NCI-H1417 treated with DMSO at 0.1 percent for 48 hours (cell line): ENCODE results near the gene INPP4A.

Experiments
- DNase-seq: peaks from one replicate; lab custom pipeline; 2025; lab: John Stamatoyannopoulos, UW

The INPP4A gene

DNA sequence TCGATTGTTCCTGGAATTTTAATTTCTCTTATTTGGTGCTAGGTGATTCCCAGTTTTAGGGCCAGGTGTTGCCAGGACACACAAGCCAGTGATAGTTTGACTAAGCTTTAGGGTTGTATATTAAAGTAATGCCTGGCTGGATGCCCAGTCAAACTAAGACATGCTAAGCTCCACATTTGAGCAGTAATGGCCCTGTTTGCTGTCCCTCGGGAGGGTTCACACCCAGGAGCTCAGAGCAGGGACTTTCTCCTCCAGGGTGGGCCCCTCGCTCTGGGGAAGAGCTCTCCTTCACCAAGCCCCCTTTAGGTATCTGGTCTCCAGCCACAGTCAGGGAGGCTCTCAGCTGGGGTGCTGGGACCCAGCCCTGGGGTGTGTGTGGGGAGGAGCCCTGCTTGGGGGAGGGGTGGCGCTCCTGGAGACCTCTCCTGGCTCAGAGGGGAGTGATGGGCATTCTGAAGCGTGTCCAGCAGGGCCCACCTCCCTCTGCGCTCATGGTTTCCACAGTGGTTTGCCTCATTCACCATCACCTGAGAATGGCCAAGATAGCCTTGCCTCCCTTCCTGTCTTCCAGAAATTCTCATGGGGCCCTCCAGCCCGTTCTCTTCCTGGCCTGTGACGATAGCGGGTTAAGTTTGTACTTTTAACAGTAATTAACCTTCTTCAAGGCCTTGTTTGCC, 31.7 kb downstream of the INPP4A start:
- no peak for DNase-seq

DNA sequence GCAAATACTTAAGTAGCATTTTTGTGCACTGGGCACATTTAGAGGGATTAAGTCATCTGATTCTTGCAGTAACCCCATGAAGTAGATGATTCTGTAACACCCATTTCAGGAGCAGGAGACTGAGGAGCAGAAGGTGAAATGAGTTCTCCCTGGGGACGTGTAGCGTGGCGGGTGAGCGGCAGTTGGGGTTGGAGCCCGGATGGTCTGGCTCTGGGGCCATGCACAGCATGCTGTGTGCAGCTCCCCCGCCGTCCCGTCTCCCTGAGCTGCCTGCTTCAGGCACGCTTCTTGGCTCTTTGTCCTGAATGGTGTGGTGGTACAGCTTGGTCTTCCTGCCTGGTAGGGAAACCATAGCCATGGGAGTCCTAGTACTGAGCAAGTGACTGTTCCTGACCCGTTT, 32.4 kb downstream of the INPP4A start:
- DNase-seq, result no peak

DNA sequence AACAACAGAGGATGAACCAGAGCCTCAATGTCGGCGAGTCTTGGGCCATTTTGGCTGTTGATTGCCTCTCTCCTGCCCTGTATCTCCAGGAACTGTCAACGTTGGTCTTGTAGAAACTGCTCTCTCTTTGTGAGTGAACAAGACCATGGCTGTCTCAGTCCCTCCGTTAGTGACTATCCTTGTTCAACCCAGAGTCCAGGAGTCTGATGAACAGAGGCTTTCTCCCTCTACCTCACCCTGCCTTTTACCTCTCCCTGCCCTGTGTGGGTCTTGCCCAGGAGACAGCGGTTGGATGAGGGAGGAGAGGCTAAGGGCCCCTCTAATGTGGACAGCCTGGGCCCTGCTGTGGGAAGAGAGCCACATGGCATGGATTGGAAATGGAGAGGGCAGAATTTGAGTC, 32.8 kb downstream of the INPP4A start:
- DNase-seq, result no peak

DNA sequence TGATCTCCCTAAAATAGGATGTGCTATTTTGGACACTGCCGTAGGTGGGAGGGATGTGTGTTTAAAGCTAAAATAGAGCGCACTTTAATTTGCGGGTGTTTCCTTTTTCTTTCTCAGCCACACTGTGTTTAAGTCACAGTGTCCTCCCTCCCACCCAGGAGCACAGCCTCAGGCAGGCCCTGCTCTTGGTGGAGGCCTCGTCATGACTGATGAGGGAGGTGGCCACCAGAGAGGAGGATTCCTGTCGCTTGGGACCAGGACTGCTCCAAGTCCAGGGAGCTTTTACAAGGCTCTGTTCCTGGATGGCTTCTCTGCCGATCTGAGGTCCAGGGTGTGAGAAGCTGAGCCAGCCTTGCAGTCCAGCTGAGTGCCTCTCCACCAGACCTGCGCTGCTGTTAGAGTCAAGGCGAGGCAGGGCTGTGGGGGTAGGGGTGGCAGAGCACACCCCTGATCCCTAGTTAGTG, 33.5 kb downstream of the INPP4A start:
- DNase-seq, result no peak

DNA sequence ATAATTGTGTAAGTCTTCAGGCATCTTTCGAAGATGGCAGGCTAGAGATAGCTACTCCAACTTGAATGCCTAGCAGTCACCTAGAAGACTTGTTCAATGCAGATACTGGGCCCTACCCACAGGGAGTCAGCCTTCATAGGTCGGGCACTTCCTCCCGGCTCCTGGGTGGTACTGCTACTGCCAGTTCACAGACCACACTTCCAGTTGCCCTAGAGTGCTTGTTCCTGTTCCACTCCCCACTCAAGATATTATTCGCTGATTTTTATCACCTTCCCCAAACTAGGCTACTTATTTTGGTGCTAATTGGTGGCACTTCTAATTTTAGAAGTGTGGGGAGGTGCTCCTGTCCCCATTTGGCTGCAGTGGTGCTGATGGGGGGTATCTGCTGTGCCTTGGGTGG, 34.2 kb downstream of the INPP4A start:
- DNase-seq, result no peak

DNA sequence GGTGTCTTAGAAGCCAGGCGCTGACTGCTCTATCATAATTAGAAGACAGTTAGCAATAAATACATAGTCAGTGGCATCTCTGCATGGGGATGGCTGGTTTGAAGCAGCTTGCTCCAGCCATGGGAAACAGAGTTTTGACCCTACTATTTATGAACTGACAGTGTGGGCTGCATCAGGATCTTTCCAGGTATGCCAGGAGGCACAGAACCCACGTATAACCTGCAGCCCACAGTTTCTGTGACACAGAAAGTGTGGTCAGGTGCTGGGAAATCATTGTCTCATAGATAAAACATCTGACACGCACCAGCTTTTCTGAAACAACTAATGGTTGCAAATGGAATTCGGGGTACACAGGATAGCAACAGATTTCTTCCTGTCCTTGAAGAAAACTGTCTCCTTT, 34.7 kb downstream of the INPP4A start:
- DNase-seq, result no peak

GRCh38 chr2:98479959-98480524, 35.4 kb downstream of the INPP4A start:
- DNase-seq, result peak; percentile 23

DNA sequence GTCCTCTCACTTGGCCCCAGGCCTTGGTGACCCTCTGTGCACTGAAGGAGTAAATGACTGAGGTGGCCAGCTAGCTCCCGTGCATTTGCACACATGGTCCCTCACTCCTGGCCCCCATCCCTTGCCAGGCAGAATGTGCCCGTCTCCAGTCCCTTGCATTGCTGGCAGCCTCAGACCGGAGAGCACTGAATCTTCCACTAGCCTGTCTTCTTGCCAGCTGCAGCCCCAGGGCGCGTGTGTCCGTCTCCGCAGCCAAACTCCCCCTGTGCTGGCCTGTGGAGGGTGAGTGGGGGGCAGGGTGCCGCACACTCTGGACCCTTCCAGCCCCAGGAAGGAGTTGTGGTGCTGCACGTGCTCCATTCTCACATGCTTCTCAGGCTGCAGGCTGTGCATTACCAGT, 35.9 kb downstream of the INPP4A start:
- no peak for DNase-seq

- no peak for DNase-seq
These were observed 37.7 kb downstream of the INPP4A start for GRCh38 chr2:98482362-98482761.

- no peak for DNase-seq
These were observed 38.7 kb downstream of the INPP4A start for GRCh38 chr2:98483257-98483861.

DNA sequence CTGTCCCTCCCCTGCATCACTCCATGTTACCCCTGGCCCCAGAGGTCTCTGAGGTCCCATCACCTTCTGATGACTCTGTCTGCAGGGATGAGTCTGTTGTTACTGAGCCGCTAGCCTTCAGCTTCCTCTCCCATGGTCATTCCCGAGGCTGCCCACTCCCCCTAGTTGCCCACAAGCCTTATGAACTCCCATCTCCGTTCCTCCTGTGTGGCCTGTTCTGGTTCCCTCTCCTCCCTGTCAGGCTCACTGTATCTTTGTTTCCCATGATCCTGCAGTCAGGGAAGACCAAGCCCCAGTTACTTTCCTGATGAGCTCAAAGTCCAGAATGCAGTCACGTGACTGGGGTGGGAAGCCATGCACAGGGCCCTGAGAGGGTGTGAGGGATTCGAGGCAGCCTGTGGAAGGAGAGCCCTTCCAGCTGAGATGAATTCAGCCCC, 39.5 kb downstream of the INPP4A start:
- DNase-seq, result no peak

GRCh38 chr2:98484652-98485452, 40.2 kb downstream of the INPP4A start:
- DNase-seq, result no peak

- no peak for DNase-seq
These were observed 40.7 kb downstream of the INPP4A start for GRCh38 chr2:98485453-98485755.

DNA sequence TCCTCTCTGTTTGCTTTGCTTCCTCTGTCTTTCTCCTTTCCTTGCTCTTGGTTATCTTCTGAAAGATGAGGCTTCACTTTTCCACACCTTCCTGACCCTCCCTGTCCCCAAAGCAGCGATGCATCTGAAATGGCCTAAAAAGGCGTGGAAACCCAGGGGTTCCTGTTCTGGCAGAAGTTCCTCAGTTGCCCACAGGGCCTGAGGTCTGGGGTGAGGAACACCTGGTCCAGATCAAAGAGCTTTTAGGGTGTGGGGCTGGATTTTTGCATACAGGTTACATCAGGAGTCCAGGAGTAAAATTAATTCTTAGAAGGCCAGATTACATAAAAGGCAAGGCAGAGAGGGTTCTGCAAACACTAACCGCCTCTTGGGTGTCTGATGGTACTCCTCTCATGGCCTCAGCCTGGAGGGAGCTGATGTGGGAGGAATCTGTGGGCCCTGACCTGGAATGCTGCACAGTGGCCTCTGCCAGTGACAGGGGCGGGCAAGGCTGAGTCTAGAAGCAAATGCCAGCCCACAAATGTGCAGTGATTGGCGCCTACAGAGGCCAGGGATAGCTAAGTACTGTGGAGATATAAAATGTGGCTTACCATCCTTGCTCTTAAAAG, 41.8 kb downstream of the INPP4A start:
- DNase-seq, result no peak

DNA sequence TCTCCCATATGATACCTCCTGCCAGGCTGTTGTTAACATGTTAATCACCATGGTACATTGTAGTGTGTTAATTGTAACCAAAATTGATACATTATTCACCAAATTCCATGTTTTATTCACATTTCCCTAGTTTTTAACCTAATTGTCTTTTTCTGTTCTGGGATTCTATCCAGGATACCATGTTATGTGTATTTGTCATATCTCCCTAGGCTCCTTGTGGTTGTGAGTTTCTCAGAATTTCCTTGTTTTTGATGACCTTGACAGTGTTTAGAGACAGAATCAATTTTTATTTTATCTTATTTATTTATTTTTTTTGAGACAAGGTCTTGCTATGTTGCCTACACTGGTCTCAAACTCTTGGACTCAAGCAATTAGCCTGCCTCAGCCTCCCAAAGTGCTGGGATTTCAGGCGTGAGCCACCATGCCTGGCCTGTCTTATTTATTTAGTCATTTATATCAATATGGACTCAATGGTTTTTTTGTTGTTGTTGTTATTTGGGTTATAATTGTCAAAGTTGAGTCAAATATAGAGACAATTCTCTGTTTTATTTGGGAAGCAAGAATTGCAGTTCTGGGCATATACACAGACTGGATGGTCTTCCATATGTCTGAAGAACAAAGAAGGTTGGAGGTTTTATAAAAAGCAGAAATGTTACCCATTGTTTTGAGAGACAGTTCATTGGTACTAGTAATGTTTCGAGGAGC, 42.6 kb downstream of the INPP4A start:
- DNase-seq, result no peak

- no peak for DNase-seq
These were observed 43.1 kb downstream of the INPP4A start for GRCh38 chr2:98487806-98488189.

DNA sequence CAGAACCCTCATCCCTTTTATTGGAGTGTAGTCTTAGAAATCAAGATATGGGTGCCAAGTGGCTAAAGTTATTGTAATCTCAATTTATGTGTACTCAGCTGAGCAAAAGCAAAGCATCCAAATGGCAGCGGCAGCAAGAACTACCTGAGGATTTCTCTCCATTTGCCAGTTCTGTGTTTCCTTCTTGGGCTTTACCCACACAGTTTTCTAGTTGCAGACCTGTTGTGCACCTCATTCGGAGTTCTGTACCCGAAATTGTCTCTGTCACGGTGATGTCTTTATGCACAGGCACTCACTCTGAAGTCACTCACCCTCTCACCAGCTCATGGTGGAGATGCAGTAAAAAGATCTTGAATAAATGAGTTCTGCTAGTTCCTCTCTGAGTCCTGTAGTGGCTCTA, 43.6 kb downstream of the INPP4A start:
- no peak for DNase-seq

- DNase-seq, result no peak
These were observed 44.8 kb downstream of the INPP4A start for GRCh38 chr2:98489486-98489885.

DNA sequence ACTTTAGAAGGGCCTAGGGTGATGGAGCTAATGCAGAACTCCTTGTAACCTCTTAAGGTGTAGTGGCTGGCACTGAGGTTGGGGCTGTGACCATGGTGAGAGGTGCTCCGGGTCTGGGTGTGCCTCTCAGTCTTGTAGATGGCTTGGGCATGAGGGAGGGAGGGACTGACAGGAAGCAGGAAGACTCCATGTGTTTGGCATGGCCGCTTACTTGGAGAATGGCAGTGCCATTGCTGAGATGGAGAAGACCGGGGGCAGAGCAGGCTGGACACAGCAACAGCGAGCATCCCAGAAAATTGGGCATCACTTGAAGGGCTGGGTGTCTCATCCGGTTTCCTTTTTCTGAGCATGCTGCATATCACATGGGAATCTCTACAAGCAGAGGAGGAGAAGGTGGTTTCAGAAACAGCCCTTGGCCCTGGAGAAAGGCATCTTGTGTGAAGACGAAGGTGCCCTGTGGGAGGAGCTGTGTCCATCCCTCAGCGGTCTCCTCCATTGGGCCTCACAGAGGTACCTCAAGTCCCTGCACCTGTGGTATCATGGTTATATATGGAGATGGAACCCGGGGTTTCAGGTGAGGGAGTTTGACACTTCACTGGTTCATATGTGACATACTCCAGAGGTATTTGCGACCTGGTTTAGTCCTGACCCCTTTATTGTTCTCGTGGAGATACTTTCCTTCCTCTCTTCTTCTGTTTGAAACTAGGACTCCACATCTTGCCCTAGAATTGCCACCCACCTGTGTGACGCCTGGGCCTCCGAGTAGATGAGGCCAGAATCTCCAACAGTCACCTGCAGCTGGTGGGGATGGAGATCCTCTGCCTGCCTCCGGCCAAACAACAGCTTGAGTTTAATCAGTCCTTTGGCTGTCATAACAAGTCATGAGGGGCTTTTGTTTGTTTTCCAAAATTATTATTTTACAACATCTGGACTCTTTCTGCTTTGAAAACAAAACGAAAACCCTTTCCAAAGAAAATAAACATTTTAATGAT, 45.6 kb downstream of the INPP4A start:
- DNase-seq, result no peak

DNA sequence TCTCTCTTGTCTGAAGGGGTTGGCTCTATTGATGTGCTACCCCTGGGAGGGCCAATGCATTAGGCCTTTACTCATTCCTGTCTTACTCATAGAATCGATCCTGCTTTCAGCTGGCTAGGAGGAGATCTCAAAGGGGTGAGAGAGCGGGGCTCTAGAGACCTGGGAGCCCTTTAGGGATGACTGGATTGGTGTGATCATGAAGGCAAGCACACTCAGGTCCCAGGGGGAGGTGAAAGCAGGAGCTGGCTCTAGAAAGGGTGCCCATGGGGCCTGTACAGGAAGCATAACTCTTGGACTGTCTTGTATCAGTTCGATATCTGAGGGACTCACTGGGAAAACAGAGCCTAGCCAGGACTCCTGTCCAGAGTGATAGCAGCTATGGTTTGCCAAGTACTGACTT, 47.8 kb downstream of the INPP4A start:
- DNase-seq, result no peak

DNA sequence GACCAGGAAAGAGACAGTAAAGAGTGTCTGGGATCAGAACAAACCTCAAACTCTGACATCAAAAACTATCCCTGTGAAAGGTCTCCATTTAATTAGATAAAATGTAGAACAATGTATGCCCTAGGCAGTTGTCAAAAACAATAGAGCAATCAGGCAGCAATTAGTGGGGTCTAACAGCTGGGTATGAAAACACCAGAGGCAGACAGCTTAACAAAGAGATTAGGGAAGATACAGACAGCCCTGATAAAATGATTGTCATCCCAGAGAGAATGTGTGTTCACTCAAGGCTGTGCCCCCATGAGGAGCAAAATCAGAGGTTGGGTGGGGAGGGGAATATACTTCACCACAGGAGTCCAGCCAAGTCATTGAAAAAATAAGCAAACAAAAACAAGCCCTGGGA, 50.0 kb downstream of the INPP4A start:
- no peak for DNase-seq
